Activated naive CD8-positive, alpha-beta T cell (primary cell): ENCODE measurements around the gene GGA1.

ENCODE experiments used
- H3K27ac Mint-ChIP-seq: one replicate; pipeline ENCODE4 v1.8.0; 2021; ENCODE audit warnings: mixed read lengths
- H3K27me3 Mint-ChIP-seq: one replicate; pipeline ENCODE4 v1.8.0; 2021; ENCODE audit warnings: mixed read lengths
- H3K36me3 Mint-ChIP-seq: one replicate; pipeline ENCODE4 v1.8.0; 2021; ENCODE audit warnings: mixed read lengths
- H3K4me1 Mint-ChIP-seq: one replicate; pipeline ENCODE4 v1.8.0; 2021; ENCODE audit warnings: low read depth, mixed read lengths
- H3K4me3 Mint-ChIP-seq: one replicate; pipeline ENCODE4 v1.8.0; 2021; ENCODE audit warnings: mild to moderate bottlenecking, mixed read lengths
- H3K9me3 Mint-ChIP-seq: one replicate; pipeline ENCODE4 v1.8.0; 2021; ENCODE audit warnings: low read depth, mixed read lengths

The GGA1 gene

GRCh38 chr22:37628830-37629229 is 20.2 kb downstream of the GGA1 start:
- no peaks in the 10 kb centered on the region for H3K27me3 Mint-ChIP-seq
- peaks cover 67% of the 10 kb centered on the region for H3K4me1 Mint-ChIP-seq
- peaks cover 2% of the 10 kb centered on the region for H3K36me3 Mint-ChIP-seq
- no peaks in the 10 kb centered on the region for H3K9me3 Mint-ChIP-seq
- no peak overlapping the region for H3K4me3 Mint-ChIP-seq
- peak overlapping the region; percentile 87 for H3K27ac Mint-ChIP-seq

GRCh38 chr22:37629928-37630327 is 21.3 kb downstream of the GGA1 start:
- no peaks in the 10 kb centered on the region for H3K27me3 Mint-ChIP-seq
- H3K4me1 Mint-ChIP-seq = peaks cover 71% of the 10 kb centered on the region

GRCh38 chr22:37630839-37631435 is 22.3 kb downstream of the GGA1 start:
- Mint-ChIP-seq H3K27ac (peak overlapping the region; percentile 66), H3K4me1 (peaks cover 69% of the 10 kb centered on the region), H3K9me3 (no peaks in the 10 kb centered on the region), H3K36me3 (no peaks in the 10 kb centered on the region), H3K4me3 (no peak overlapping the region), H3K27me3 (no peaks in the 10 kb centered on the region)

More at GRCh38 chr22:37629928-37630327, 21.3 kb downstream of the GGA1 start:
- H3K9me3 Mint-ChIP-seq = no peaks in the 10 kb centered on the region
- peaks cover 2% of the 10 kb centered on the region for H3K36me3 Mint-ChIP-seq
- no peak overlapping the region for H3K27ac Mint-ChIP-seq
- H3K4me3 Mint-ChIP-seq = no peak overlapping the region

- Mint-ChIP-seq H3K36me3 (no peaks in the 10 kb centered on the region), H3K4me1 (peaks cover 69% of the 10 kb centered on the region), H3K27me3 (no peaks in the 10 kb centered on the region), H3K9me3 (no peaks in the 10 kb centered on the region), H3K4me3 (no peak overlapping the region), H3K27ac (peak overlapping the region; percentile 80)
These were observed 23.0 kb downstream of the GGA1 start for GRCh38 chr22:37631448-37632173.

GRCh38 chr22:37632174-37633088 is 23.8 kb downstream of the GGA1 start:
- peak overlapping the region; percentile 95 for H3K27ac Mint-ChIP-seq
- no peaks in the 10 kb centered on the region for H3K9me3 Mint-ChIP-seq
- H3K27me3 Mint-ChIP-seq = no peaks in the 10 kb centered on the region
- peaks cover 69% of the 10 kb centered on the region for H3K4me1 Mint-ChIP-seq
- peak overlapping the region; percentile 81 for H3K4me3 Mint-ChIP-seq
- no peaks in the 10 kb centered on the region for H3K36me3 Mint-ChIP-seq

- Mint-ChIP-seq H3K27me3 (no peaks in the 10 kb centered on the region), H3K9me3 (no peaks in the 10 kb centered on the region), H3K27ac (peak overlapping the region; percentile 95), H3K4me3 (peak overlapping the region; percentile 81), H3K4me1 (peaks cover 69% of the 10 kb centered on the region), H3K36me3 (no peaks in the 10 kb centered on the region)
These were observed 24.5 kb downstream of the GGA1 start for GRCh38 chr22:37633089-37633624.

GRCh38 chr22:37633625-37634416 is 25.2 kb downstream of the GGA1 start:
- Mint-ChIP-seq H3K4me3 (peak overlapping the region; percentile 81), H3K4me1 (peaks cover 69% of the 10 kb centered on the region), H3K36me3 (no peaks in the 10 kb centered on the region), H3K27me3 (no peaks in the 10 kb centered on the region), H3K9me3 (no peaks in the 10 kb centered on the region), H3K27ac (peak overlapping the region; percentile 95)

GRCh38 chr22:37634417-37634924 is 25.8 kb downstream of the GGA1 start:
- Mint-ChIP-seq H3K4me3 (peak overlapping the region; percentile 73), H3K9me3 (no peaks in the 10 kb centered on the region), H3K36me3 (no peaks in the 10 kb centered on the region), H3K4me1 (peaks cover 67% of the 10 kb centered on the region), H3K27ac (peak overlapping the region; percentile 95), H3K27me3 (no peaks in the 10 kb centered on the region)

- Mint-ChIP-seq H3K4me1 (peaks cover 67% of the 10 kb centered on the region), H3K9me3 (no peaks in the 10 kb centered on the region), H3K4me3 (no peak overlapping the region), H3K27me3 (no peaks in the 10 kb centered on the region), H3K36me3 (no peaks in the 10 kb centered on the region), H3K27ac (peak overlapping the region; percentile 95)
These were observed 26.5 kb downstream of the GGA1 start for GRCh38 chr22:37635157-37635556.

GRCh38 chr22:37636186-37636948 is 27.7 kb downstream of the GGA1 start:
- Mint-ChIP-seq H3K4me1 (peaks cover 66% of the 10 kb centered on the region), H3K27ac (peak overlapping the region; percentile 68), H3K4me3 (no peak overlapping the region), H3K27me3 (no peaks in the 10 kb centered on the region), H3K36me3 (no peaks in the 10 kb centered on the region), H3K9me3 (no peaks in the 10 kb centered on the region)

GRCh38 chr22:37636949-37637273 is 28.3 kb downstream of the GGA1 start:
- Mint-ChIP-seq H3K27ac (peak overlapping the region; percentile 68), H3K4me3 (no peak overlapping the region), H3K27me3 (no peaks in the 10 kb centered on the region), H3K4me1 (peaks cover 66% of the 10 kb centered on the region), H3K36me3 (no peaks in the 10 kb centered on the region), H3K9me3 (no peaks in the 10 kb centered on the region)

GRCh38 chr22:37638391-37639069 is 29.9 kb downstream of the GGA1 start:
- Mint-ChIP-seq H3K36me3 (no peaks in the 10 kb centered on the region), H3K4me3 (peak overlapping the region; percentile 93), H3K27me3 (no peaks in the 10 kb centered on the region)

GRCh38 chr22:37639070-37639760 is 30.6 kb downstream of the GGA1 start, which contains the start of gene SH3BP1:
Gene SH3BP1, plus strand, starts transcription at chr22:37639669. Its CDS starts 119 bp downstream, at chr22:37639788.
- Mint-ChIP-seq H3K36me3 (no peaks in the 10 kb centered on the region), H3K9me3 (no peaks in the 10 kb centered on the region), H3K27me3 (no peaks in the 10 kb centered on the region)

More at GRCh38 chr22:37638391-37639069, 29.9 kb downstream of the GGA1 start:
- Mint-ChIP-seq H3K27ac (peak overlapping the region; percentile 91), H3K9me3 (no peaks in the 10 kb centered on the region), H3K4me1 (peaks cover 65% of the 10 kb centered on the region)

More at GRCh38 chr22:37639070-37639760, 30.6 kb downstream of the GGA1 start, which contains the start of gene SH3BP1:
- H3K4me1 Mint-ChIP-seq = peaks cover 64% of the 10 kb centered on the region
- peak within 1 kb of the TSS; percentile 95 for H3K27ac Mint-ChIP-seq
- peak within 1 kb of the TSS; percentile 93 for H3K4me3 Mint-ChIP-seq
